IPS DF 4.7 (cell line): Measurements from ENCODE around the gene RCE1.
"Not testable (repeated sequence)": the region's sequence is repeated elsewhere in the genome, so short reads cannot be mapped to it uniquely, and the experiment has no call there.

Experiments
- DNase-seq: peaks from one replicate; pipeline ENCODE4 v3.0.0-alpha.2; 2013; ENCODE audit warnings: low spot score; ENCODE audit errors: extremely low read depth

RCE1 gene

GRCh38 chr11:66842896-66843775 lies at the start of gene RCE1:
Gene RCE1, plus strand, starts transcription at chr11:66843441. Its CDS starts 15 bp downstream, at chr11:66843456.
- no peak for DNase-seq

GRCh38 chr11:66799815-66800214 lies 43.4 kb upstream of the RCE1 start:
- DNase-seq: not testable (repeated sequence)

DNA sequence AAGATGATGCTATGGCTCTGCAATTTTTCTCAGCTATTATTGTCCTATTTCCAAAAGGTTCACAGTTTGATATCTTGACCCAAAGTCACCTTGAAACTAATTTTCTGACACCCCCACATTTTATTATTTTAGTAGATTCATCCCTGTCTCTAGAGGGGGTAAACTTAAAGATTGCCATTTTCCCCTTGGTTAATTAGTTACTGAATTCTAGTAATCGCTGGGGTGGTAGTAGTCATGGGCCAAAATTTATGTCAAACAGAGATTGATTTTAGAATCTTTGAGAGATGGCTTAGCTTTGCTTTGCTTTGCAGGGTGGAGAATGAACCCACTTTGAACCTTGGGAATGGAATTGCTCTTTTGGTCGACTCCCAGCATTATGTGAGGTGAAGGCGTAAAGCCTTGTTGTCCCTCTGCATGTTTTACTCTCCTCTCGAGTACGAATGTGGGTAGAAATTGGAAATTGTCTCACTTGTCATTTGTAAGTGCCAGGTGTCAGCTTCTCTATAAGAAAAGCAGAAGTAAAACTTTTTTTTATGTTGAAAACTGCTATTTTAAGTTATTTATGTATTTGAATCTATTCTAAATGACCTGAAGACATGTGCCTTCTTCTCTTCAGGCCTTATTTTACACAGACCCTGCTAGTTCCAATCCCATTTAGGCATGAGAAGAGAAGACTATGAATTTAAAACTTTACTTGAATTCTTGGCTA lies 42.4 kb upstream of the RCE1 start:
- DNase-seq: no peak

DNA sequence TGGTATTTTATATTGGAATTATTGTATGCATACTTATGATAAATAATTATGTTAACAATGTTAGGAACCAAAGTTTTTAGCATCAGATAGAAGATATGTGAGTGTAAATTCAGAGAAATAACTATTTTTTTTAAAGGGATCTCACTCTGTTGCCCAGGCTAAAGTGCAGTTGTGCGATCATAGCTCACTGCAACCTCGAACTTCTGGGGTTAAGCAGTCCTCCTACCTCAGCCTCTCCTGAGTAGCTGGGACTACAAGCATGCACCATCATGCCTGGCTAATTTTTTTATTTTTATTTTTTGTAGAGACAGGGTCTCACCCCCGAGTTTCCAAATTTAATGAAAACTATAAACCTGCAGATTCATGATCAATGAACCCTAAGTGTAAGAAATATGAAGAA lies 33.6 kb upstream of the RCE1 start:
- DNase-seq: no peak

- DNase-seq: no peak
These were observed 32.6 kb upstream of the RCE1 start for GRCh38 chr11:66810576-66811185.

- no peak for DNase-seq
These were observed 28.6 kb upstream of the RCE1 start for GRCh38 chr11:66814678-66815077.

DNA sequence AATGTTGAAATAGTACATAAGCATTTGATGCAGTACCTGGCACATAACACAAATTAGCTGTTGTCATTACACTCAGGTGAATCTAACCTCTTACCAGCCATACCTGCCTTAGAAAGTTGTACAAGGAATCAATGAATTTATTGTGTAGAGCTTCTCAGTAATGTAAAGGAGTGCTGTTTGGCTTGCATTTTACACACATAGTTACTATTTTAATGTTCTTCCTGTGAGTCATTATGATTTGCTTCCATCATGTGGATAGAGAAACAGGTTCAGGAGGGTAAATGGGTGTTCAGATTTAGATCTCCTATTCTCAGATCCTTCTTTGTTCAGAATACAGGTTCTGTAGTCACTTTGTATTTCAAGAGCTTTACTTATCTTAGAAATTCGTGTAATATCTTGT lies 27.6 kb upstream of the RCE1 start:
- DNase-seq: no peak

GRCh38 chr11:66818231-66818955 lies 24.8 kb upstream of the RCE1 start:
- no peak for DNase-seq

GRCh38 chr11:66820381-66820780 lies 22.9 kb upstream of the RCE1 start:
- no peak for DNase-seq

GRCh38 chr11:66820901-66821300 lies 22.3 kb upstream of the RCE1 start:
- no peak for DNase-seq

- no peak for DNase-seq
These were observed 19.5 kb upstream of the RCE1 start for GRCh38 chr11:66823700-66824099.

- not testable (repeated sequence) for DNase-seq
These were observed 18.7 kb upstream of the RCE1 start for GRCh38 chr11:66824573-66824972.

- DNase-seq: no peak
These were observed 8.7 kb upstream of the RCE1 start for GRCh38 chr11:66834539-66834845.

GRCh38 chr11:66834943-66835342 lies 8.3 kb upstream of the RCE1 start:
- DNase-seq: no peak

- DNase-seq: no peak
These were observed 7.4 kb upstream of the RCE1 start for GRCh38 chr11:66835768-66836405.

DNA sequence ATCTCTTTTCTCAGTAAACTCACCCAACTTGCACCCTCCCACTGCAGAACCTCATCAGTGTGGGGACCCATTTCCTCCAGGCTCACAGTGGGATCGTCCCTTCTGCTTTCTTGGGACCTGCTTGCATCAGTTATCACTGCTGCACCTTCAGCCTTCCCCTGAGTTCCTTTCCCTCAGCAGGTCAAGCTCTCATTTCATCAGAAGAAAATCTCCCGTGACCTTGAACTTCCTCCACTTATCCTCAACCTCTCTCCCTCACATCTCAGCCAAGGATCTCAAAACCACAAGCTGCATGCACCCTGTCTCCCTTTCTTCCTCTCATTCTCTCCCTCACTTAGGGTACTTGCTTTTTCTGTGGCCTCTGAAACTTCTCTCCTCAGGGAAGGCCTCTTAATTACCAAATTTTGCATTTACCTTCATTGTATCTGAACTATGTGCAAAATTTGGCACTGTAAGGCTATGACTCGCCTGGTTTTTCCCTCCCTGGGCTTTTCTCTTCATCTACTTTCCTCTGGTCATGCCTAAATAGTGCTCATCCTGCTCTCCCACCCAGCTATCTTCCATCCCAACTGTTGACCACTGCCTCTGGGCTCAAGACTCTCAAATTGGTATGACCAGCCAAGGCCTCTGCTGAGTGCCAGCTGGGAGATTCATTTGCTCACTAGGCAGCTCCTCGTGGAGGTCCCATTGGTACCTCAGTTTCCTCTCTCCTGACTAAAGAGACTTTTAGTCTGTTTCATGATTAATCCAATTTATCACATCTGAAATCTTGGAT lies 2.7 kb upstream of the RCE1 start:
- no peak for DNase-seq

- DNase-seq: no peak
These were observed 1.4 kb upstream of the RCE1 start for GRCh38 chr11:66841861-66842260.

- DNase-seq: no peak
These were observed 743 bp upstream of the RCE1 start for GRCh38 chr11:66842501-66842895.

DNA sequence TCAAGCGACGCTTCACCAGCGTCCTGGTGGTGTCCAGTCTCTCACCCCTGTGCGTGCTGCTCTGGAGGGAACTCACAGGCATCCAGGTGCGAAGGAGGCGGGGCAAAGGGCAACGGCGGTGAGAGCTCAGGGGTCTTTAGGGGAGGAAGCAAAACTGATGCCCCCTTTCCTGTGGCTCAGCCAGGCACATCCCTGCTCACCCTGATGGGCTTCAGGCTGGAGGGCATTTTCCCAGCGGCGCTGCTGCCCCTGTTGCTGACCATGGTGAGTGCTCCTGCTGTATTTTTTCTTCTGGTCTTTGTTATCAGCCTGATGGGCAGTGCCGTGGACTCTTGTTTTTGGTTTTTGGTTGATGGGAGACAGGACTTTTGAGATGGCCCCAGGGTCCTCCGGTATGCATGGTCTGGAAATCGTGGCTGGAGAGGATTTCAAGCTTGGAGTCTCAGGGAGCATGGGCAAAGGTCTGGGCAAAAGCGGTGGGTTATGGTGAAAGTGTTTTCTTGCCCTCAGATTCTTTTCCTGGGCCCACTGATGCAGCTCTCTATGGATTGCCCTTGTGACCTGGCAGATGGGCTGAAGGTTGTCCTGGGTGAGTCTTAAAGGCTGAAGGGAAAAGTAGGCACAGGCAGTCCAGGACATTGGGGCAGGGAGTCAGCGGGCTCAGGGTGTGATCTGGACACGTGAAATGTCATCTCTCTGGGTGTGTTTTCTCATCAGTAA lies 695 bp downstream of the RCE1 start:
- DNase-seq: no peak
